Renal cortical epithelial cell (primary cell): ENCODE results near the gene TTYH2. TPM values are rescaled to one million over a fixed set of nuclear protein-coding genes. Genes with fewer than 3 reads are reported as not detected.

Source experiments
- DNase-seq: peaks from one replicate; pipeline ENCODE4 v3.0.0-alpha.2; 2011; ENCODE audit warnings: low read depth
- total RNA-seq: library from RNA; depleted of rRNA; stranded (reverse); fragments of >200 nt; gene quantifications from 2 replicates; pipeline ENCODE4 v1.2.3, GENCODE V29; 2014

Gene TTYH2
- total RNA-seq, 1 donor from 2014 or later = 0.60 TPM

GRCh38 chr17:74289688-74290087 is 76.3 kb downstream of the TTYH2 start:
- no peak for DNase-seq

GRCh38 chr17:74290340-74290739 is 77.0 kb downstream of the TTYH2 start:
- no peak for DNase-seq

- no peak for DNase-seq
These were observed 79.1 kb downstream of the TTYH2 start for GRCh38 chr17:74292495-74292894.

- peak; percentile 7 for DNase-seq
These were observed 82.5 kb downstream of the TTYH2 start for GRCh38 chr17:74295625-74296547.

GRCh38 chr17:74296548-74296936 is 83.2 kb downstream of the TTYH2 start:
- DNase-seq = peak; percentile 23

- DNase-seq = no peak
These were observed 84.6 kb downstream of the TTYH2 start for GRCh38 chr17:74297941-74298340.

- no peak for DNase-seq
These were observed 85.4 kb downstream of the TTYH2 start for GRCh38 chr17:74298778-74299177.

- no peak for DNase-seq
These were observed 86.0 kb downstream of the TTYH2 start for GRCh38 chr17:74299226-74300009.

- DNase-seq = peak; percentile 20
These were observed 89.9 kb downstream of the TTYH2 start for GRCh38 chr17:74303305-74303704.

- no peak for DNase-seq
These were observed 90.8 kb downstream of the TTYH2 start for GRCh38 chr17:74304184-74304583.

- DNase-seq = no peak
These were observed 92.7 kb downstream of the TTYH2 start for GRCh38 chr17:74305865-74306654.

- DNase-seq = no peak
These were observed 94.8 kb downstream of the TTYH2 start for GRCh38 chr17:74307984-74308773.

- no peak for DNase-seq
These were observed 96.5 kb downstream of the TTYH2 start for GRCh38 chr17:74309902-74310301.

Other genes starting within 250 kb of the TTYH2 start
- gene RPL38, start 9.9 kb upstream of the TTYH2 start, total RNA-seq = 321 and 436 TPM in 2 replicates
- gene DNAI2, start 60.7 kb downstream of the TTYH2 start, total RNA-seq = not detected in 2 replicates
- not detected in 2 replicates for gene KIF19, start 112.7 kb downstream of the TTYH2 start, total RNA-seq
- not detected in 2 replicates for gene BTBD17, start 148.3 kb downstream of the TTYH2 start, total RNA-seq
- gene GPR142, start 153.9 kb downstream of the TTYH2 start, total RNA-seq = not detected in 2 replicates
- gene GPRC5C, start 218.5 kb downstream of the TTYH2 start, total RNA-seq = 91.0 and 345 TPM in 2 replicates